HG03175 (cell line): ENCODE results near the gene KIF1A.

Experiments
- ATAC-seq: cut with Tn5 transposase; IDR thresholded peaks from one replicate; pipeline ENCODE4 v1.9.1; 2021; ENCODE audit warnings: mild to moderate bottlenecking, moderate library complexity; ENCODE audit not compliant: unreplicated experiment

Gene KIF1A

GRCh38 chr2:240736281-240737250 lies 83.5 kb downstream of the KIF1A start:
- no peak for ATAC-seq

- ATAC-seq, result no peak
Observed at GRCh38 chr2:240735476-240735875, 84.5 kb downstream of the KIF1A start.

DNA sequence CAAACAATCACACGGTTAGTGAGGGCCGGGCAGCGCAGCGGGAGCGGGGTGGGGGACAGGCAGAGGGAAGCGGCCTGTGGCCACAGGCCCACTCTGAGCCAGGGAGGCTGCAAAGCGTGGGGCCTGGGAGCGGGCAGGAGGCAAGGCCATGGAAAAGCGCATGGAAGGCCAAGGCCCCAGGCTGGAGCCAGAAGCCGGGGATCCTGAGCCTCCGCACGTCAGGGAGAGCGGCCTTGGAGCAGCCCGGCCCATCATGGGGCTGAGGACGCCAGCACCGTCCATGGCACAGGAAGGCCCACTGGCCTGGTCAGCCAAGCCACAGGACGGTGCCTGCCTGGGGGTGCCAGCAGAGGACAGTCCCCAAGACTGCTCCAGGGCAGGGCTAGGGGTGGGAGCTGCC lies 85.3 kb downstream of the KIF1A start:
- ATAC-seq, result no peak

DNA sequence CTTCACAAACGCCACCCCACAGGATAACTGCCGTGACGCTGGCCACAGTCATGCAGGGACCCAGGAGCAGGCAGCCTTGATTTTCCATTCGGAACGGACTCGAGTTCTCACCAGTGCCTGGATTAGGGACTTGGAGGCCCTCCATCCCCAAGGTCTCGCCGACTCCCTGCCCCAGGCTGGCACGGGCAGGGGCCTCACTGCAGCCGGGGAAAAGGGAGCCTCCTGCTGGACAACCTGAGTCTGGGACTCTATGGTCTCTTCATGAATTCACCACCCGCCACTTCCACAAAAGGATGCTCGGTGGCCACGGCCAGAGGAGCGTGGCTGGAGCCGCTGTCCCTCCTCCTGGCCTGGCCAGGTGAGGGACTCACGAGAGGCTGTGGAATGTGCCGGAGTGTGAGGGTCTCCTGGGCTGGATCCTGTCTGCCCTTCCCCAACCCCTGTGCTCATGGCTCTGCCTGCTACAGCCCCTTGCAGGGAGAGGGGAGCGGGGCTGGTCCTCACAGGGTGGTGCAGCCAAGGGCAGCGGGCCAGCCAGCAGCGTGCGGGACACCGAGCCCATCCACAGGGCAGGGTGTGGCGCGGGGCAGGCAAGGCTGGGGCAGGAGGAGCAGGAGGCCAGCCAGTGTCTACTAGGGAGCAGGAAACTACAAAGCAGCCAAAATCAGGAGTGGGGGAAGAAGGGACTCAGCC lies 86.1 kb downstream of the KIF1A start:
- ATAC-seq, result no peak

- no peak for ATAC-seq
Observed at GRCh38 chr2:240732911-240733622, 87.0 kb downstream of the KIF1A start.

GRCh38 chr2:240732184-240732583 lies 87.8 kb downstream of the KIF1A start:
- ATAC-seq, result no peak

- no peak for ATAC-seq
Observed at GRCh38 chr2:240731178-240731545, 88.9 kb downstream of the KIF1A start.

DNA sequence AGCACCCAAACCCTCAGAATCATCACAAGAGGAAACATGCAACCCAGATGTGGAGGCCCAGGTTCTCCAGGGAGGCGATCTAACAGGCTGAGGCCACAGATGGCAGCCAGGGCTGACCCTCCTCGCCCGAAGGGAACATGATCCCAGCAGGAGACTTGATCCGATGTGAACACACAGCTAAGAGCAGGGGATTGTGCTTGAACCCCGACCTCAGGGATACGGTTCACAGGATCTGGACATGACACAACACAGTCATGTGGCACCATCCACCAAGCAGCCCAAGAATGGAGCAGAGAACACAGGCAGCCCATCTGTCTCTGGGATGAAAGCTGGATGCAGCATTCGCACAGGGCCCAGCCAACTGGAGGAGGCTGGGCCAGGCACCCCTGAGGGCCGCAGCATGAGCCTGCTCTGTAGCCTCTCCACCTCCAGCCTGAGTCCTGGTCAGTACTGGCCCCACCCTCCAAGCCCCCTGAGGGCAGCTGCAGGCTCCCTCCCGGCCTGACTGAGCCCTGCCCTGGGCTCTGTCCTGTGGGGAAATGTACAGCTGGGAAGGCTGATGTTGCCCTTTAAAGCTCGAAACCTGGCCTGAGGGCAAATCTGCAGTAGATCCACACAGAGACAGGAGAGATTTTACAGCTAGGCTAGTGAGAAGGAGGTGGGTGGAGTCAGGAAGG lies 89.4 kb downstream of the KIF1A start:
- ATAC-seq, result no peak

DNA sequence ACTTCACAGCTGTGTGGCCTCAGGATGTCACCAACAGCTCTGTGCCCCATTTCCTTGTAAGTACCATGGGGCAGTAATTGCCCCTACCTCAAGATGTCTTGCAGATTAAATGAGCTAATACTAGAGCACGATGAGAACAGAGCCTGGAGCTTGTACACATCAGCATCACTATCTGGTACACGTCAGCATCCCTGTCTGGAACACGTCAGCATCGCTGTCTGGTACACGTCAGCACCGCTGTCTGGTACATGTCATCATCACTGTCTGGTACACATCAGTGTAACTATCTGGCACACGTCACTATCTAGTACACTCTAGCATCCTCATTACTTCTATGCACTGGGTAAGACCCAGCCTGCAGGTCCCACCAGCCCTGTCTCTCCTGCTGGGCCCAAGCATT lies 91.2 kb downstream of the KIF1A start:
- no peak for ATAC-seq

DNA sequence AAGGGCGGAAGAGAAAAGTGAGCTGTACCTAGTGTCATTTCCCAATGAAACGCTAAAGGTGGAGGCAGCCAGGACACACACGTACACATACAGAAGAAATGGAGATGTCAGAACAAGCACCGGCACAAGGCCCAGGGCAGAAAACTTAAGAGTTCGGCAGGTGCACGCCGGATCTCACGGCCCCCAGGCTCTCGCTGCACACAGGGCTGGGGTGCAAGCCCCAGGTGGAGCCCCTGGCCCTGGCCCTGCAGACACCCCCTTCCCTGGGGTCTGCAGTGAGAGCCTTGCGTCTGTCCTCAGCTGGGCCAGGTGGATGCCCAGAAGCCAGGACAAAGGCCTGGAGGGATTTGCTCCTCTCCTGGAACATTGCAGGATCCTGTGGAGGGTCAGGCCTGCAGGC lies 91.7 kb downstream of the KIF1A start:
- no peak for ATAC-seq

DNA sequence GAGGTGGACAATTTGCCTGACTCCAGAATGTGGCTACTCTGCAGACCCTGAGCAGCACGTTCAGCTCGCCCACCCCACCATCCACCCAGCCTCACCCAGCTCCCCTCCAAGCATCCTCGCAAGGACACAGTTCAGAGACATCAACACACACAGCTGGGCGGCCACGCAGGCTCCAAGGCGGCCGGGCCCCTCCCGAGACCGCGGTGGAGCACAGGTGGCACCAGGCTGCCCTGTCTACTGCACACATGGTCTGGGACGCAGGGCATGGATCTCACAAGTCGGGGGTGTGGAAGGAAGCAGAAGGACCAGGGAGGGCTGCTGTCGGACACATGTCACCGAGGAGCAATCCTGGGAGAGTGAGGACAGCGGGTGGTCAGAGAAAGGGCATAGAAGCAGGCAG lies 92.1 kb downstream of the KIF1A start:
- ATAC-seq, result no peak

DNA sequence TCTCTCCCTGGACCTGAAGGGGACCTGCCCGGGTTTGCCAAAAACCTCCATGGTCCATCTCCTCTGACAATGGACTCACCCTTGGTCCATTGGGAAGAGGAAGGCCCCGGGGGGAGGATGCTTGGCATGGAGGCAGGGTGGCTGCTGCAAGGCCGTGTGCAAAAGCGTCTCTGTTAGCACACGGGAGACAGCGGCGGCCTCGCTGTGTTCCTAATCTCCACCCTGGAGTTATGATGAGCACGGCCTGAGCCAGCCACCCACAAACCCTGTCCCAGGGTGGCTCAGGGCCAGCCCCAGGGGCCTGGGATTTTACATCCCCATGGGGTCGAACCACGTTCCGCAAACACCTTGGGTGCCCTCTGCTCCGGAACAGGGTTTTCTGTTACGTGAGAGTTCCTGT lies 92.6 kb downstream of the KIF1A start:
- ATAC-seq, result no peak

DNA sequence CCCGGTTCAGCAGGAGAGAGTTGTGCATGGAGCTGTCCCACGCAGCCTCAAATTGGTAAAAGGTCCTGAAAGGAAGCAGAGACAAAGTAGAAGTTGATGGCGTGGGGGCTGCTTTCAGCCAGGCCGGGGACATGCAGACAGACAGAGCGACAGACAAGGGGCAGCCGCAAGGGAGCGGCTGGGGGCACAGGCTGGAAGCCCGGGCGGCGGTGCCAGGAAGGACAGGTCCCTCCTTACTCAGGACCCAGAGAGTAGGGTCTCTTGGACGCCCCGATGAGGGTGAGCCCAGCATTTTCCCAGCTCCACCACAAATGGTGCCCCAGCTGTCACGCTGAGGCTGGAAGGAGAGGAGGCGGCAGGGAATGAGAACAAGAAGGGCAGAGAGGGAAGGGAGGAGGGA lies 93.1 kb downstream of the KIF1A start:
- ATAC-seq, result no peak

DNA sequence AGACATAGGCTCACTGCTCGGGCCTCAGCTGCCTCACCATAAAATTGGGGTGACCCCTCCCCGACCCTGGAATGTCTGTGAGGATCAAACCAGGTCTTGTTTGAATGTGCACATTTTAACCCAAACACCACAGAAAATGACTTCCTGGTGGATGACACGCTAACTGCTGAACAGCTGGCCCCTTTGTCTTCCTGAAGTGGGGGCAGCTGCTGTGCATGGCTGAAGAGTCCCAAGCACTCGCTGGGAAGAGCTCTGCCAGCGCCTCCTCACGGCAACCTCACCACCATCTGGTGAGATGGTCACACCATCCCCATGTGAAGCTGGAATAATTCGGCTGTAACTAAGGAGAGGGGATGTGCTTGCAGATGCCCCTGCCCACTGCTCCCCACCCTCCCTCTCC lies 94.3 kb downstream of the KIF1A start:
- ATAC-seq, result no peak

GRCh38 chr2:240725266-240725665 lies 94.8 kb downstream of the KIF1A start:
- ATAC-seq, result no peak

DNA sequence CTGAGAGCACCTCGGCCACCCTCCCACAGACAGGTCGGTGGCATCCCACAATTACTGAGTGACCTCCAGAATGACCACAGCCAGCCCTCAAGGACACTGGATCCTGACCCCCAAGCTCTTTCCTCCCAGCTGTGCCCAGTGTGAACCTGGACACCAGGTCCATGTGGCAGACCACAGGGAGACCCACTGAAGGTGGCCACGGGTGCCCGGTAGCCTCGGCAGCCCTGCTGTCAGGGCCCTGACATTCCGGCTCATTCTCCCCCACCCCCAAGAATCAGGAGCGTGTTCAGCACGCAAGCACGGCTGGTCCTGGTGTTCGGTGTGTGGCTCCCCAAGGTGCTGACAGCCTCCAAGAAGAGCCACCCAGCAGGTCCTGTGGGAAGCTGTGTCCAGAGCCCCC lies 95.6 kb downstream of the KIF1A start:
- no peak for ATAC-seq

GRCh38 chr2:240723851-240724250 lies 96.2 kb downstream of the KIF1A start:
- no peak for ATAC-seq

GRCh38 chr2:240722796-240723735 lies 97.0 kb downstream of the KIF1A start:
- no peak for ATAC-seq

- no peak for ATAC-seq
Observed at GRCh38 chr2:240722376-240722775, 97.6 kb downstream of the KIF1A start.

DNA sequence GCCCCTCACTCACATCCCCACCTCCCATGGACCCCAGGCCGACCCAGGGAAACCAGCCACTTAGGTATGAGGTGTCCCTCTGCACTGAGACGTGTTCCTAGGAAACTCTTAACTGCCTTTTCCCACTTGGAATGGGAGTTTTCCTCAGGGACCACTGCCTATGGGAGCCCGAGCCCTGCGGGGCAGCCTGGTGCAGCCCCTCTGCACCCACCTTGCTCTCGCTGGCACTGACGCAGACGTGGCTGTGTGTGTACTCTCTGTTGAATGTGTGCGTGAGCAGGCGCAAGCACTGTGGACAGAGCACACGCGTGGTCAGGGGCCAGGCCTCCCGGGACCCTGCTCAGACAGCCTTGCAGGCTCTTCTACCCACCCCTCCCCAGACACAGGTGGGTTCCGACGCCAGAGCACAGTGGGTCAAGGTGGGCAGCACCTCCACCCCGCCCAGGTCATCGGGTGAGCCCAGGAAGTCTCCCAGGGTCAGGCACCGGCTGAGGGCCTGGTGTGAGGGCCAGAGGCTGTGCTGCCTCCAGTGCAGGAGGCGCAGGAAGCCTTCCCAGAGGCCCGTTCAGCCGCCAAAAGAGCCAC lies 98.3 kb downstream of the KIF1A start:
- ATAC-seq, result no peak
